NCI-H1105 treated with DMSO at 0.1 percent for 48 hours (cell line): Measurements from ENCODE around the gene ITPR1.
A peak's percentile ranks its signal among the peaks of the same experiment; 100 is the strongest.
"Not testable (repeated sequence)": the region's sequence is repeated elsewhere in the genome, so short reads cannot be mapped to it uniquely, and the experiment has no call there.

ENCODE experiments used
- DNase-seq: peaks from one replicate; lab custom pipeline; 2025; lab: John Stamatoyannopoulos, UW

ITPR1 gene

GRCh38 chr3:4596612-4597011 lies 103.5 kb downstream of the ITPR1 start:
- no peak for DNase-seq

GRCh38 chr3:4597208-4597985 lies 104.2 kb downstream of the ITPR1 start:
- no peak for DNase-seq

GRCh38 chr3:4598232-4598631 lies 105.1 kb downstream of the ITPR1 start:
- DNase-seq, result not testable (repeated sequence)

- no peak for DNase-seq
Observed at GRCh38 chr3:4599612-4600011, 106.5 kb downstream of the ITPR1 start.

- no peak for DNase-seq
Observed at GRCh38 chr3:4600493-4600892, 107.3 kb downstream of the ITPR1 start.

- no peak for DNase-seq
Observed at GRCh38 chr3:4601892-4602291, 108.7 kb downstream of the ITPR1 start.

GRCh38 chr3:4604693-4605092 lies 111.5 kb downstream of the ITPR1 start:
- DNase-seq, result no peak

- no peak for DNase-seq
Observed at GRCh38 chr3:4606911-4607310, 113.8 kb downstream of the ITPR1 start.

- DNase-seq, result no peak
Observed at GRCh38 chr3:4613366-4613765, 120.2 kb downstream of the ITPR1 start.

GRCh38 chr3:4614070-4614469 lies 120.9 kb downstream of the ITPR1 start:
- no peak for DNase-seq

GRCh38 chr3:4614927-4615326 lies 121.8 kb downstream of the ITPR1 start:
- no peak for DNase-seq

GRCh38 chr3:4615750-4616149 lies 122.6 kb downstream of the ITPR1 start:
- no peak for DNase-seq

GRCh38 chr3:4623421-4623999 lies 130.4 kb downstream of the ITPR1 start:
- DNase-seq, result no peak

- no peak for DNase-seq
Observed at GRCh38 chr3:4627651-4628375, 134.7 kb downstream of the ITPR1 start.

- no peak for DNase-seq
Observed at GRCh38 chr3:4629095-4630007, 136.2 kb downstream of the ITPR1 start.

- peak; percentile 52 for DNase-seq
Observed at GRCh38 chr3:4633078-4634004, 140.2 kb downstream of the ITPR1 start.

GRCh38 chr3:4634894-4635293 lies 141.7 kb downstream of the ITPR1 start:
- DNase-seq, result no peak

- DNase-seq, result no peak
Observed at GRCh38 chr3:4637265-4637664, 144.1 kb downstream of the ITPR1 start.

GRCh38 chr3:4641863-4642563 lies 148.9 kb downstream of the ITPR1 start:
- no peak for DNase-seq

- no peak for DNase-seq
Observed at GRCh38 chr3:4642611-4643010, 149.5 kb downstream of the ITPR1 start.
